GM12873 (cell line): ENCODE results near the gene ABCC3.

Experiments used
- CTCF ChIP-seq: IDR thresholded peaks from 2 replicates; pipeline ENCODE4 v1.5.1; 2012; ENCODE audit warnings: low read depth, mild to moderate bottlenecking, moderate library complexity, low read length, control low read depth; ENCODE audit not compliant: insufficient read depth; ENCODE audit errors: missing control alignments

The ABCC3 gene

DNA sequence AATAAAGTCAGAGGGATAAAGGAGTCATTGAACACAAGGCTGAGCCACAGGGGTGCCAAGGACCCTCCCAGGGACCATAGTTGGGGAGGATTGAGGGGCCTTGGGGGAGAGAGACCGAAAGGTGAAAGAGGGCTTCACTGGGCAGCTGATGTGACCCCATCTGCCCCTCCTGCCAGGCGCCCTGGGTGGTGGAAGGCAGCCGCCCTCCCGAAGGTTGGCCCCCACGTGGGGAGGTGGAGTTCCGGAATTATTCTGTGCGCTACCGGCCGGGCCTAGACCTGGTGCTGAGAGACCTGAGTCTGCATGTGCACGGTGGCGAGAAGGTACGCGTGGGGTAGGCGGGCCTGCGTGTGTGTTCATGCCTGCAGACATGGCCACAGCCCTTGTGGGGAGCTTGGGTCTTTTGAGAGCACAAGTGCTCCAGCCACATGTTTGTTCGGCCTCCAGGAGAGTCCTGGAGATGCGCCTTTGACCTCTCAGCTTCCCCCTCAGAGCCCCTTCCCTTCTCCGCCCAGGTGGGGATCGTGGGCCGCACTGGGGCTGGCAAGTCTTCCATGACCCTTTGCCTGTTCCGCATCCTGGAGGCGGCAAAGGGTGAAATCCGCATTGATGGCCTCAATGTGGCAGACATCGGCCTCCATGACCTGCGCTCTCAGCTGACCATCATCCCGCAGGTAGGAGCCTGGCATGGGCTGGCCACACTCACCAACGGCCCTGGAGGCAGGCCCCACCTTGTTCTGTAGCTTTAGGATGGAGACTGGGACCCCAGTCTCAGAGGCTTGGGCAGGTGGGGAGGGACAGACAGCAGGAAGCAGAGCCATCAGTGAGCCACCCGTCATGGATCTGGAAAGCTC is 49.0 kb downstream of the ABCC3 start:
- no peak for TF ChIP-seq CTCF

DNA sequence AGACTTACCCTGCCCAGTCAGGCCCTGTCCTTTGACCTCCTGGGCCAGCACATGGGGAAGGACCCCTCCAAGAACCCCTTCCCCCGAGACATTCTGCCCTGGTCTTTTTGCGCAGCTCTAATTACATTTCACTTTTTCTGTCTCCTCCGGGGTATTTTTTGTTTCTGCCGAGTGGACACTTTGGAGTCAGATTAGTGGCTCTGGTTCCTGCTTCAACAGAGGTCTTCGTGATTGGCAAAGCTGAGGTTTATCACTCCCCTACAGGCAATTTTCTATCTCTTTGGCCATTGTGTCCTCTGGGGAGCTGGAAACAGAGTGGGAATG is 49.6 kb downstream of the ABCC3 start:
- TF ChIP-seq CTCF: no peak

- TF ChIP-seq CTCF: no peak
These were observed 50.1 kb downstream of the ABCC3 start for GRCh38 chr17:50684612-50685333.

- no peak for TF ChIP-seq CTCF
These were observed 50.6 kb downstream of the ABCC3 start for GRCh38 chr17:50685334-50685665.

DNA sequence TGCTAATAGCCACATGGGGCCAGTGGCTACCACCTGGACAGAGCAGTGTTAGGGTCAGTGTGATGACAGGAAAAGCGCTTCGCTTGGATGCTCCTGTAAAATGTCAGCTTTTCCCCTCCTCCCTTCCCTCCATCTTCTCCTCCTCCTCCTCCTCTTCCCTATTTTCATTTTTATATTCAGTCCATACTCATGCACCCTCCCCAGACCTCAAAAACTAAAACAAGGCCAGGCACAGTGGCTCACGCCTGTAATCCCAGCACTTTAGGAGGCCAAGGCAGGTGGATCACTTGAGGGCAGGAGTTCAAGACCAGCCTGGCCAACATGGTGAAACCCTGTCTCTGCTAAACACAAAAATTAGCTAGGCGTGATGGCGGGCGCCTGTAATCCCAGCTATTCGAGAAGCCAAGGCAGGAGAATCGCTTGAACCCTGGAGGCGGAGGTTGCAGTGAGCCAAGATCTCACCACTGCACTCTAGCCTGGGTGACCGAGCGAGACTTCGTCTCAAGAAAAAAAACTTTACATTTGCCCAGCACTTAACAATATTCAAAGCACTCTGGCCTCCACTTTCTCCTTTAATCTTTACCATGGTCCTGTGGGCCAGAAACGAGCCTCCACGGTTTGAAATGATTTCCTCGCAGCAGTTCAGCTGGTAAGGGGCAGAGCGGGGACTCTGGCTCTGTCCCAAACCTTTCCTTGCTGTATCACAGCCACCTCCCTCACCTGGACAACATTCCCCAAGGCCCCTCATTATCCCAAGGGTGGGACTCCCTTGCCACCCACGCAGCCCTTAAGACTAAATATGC is 51.2 kb downstream of the ABCC3 start:
- TF ChIP-seq CTCF: no peak

GRCh38 chr17:50686494-50687199 is 52.0 kb downstream of the ABCC3 start:
- no peak for TF ChIP-seq CTCF
